ENCODE measurements around the gene RASAL2. TPM values are rescaled to one million over a fixed set of nuclear protein-coding genes. Genes with fewer than 3 reads are reported as not detected.

The RASAL2 gene
- total and polyA plus RNA-seq, 2 of the 13 experiments (the other 11 are each of a cell fraction or from before 2014, with no cell fraction given), result 5.4 to 5.9 TPM

- BruUV-seq (replicated peaks), result no TSS peak
- in situ Hi-C loops (cut with HindIII; ENCODE audit: extremely low pct_ligation_motif_present, low pct_unique_long_range_greater_than_20kb) (no loop called here), intact Hi-C loops (cut with micrococcal nuclease; ENCODE audit: unreplicated experiment) (no loop called here)
- WGBS (ENCODE audit: low lambda C conversion rate), result 82% methylated on average over 4 of the region's 4 CpGs
- no peak overlapping the region for H3K4me2 ChIP-seq (ENCODE audit: low read depth, low read length)
- H3K4me3 ChIP-seq (replicated peaks in 1 of 3; ENCODE audit: insufficient read depth in 1 of 3, low read depth in 2 of 3, low read length in 3 of 3), result no peak overlapping the region
- ChIA-PET POLR2A (no interaction called here), CTCF (ENCODE audit: low intra/inter-chr PET ratio, low total read pairs) (no interaction called here)
- no peaks in the 10 kb centered on the region for H3K9me3 ChIP-seq (ENCODE audit: low read length)
- H3K79me2 ChIP-seq (ENCODE audit: insufficient read depth, low read length), result no peaks in the 10 kb centered on the region
- no peaks in the 10 kb centered on the region for H3K27me3 ChIP-seq (ENCODE audit: control insufficient read depth in 1 of 2, insufficient read depth in 2 of 2, low read length in 2 of 2)
- H3K36me3 ChIP-seq (replicated peaks in 1 of 2; ENCODE audit: control insufficient read depth in 1 of 2, insufficient read depth in 2 of 2, low read length in 2 of 2), result no peaks in the 10 kb centered on the region
- H3K4me1 ChIP-seq (ENCODE audit: insufficient read depth, low read length), result peaks cover 9% of the 10 kb centered on the region; the same call in 1 of the 2 replicates
- FAIRE-seq, result no peak
- H4K20me1 ChIP-seq (ENCODE audit: insufficient read depth, low read length), result no peaks in the 10 kb centered on the region
- no peak for DNase-seq (ENCODE audit: low spot score)
- ATAC-seq, result no peak
- TF ChIP-seq ZNF275 (CRISPR knock-in tag; IDR thresholded peaks at IDR 0.05; ENCODE audit: borderline replicate concordance) (no peak), ZFP41 (CRISPR knock-in tag; IDR thresholded peaks at IDR 0.05; ENCODE audit: borderline replicate concordance) (no peak), SOX5 (CRISPR knock-in tag; IDR thresholded peaks at IDR 0.05; ENCODE audit: borderline replicate concordance) (no peak), NFYB (CRISPR knock-in tag; IDR thresholded peaks at IDR 0.05) (no peak), KDM2A (CRISPR knock-in tag; IDR thresholded peaks at IDR 0.05; ENCODE audit: borderline replicate concordance, low read depth) (no peak), ZNF616 (CRISPR knock-in tag; IDR thresholded peaks at IDR 0.05; ENCODE audit: low read depth) (no peak), GABPA (IDR thresholded peaks at IDR 0.05; ENCODE audit: low read depth, low read length) (no peak), GABPA (CRISPR knock-in tag; IDR thresholded peaks at IDR 0.05; ENCODE audit: low read depth) (no peak), MLX (CRISPR knock-in tag; IDR thresholded peaks at IDR 0.05) (no peak)
- H3K27ac ChIP-seq (ENCODE audit: extremely low read length, insufficient read depth, low read length), result no peak overlapping the region
- H3K9ac ChIP-seq (ENCODE audit: insufficient read depth, low read depth, low read length), result no peak overlapping the region
- no peak overlapping the region for H2AFZ ChIP-seq (ENCODE audit: low read length)
Observed at GRCh38 chr1:178277793-178278530, 184.1 kb downstream of the RASAL2 start.

All from HepG2 (cell line).